GM12878 (cell line): ENCODE results near the gene PLEKHO1. TPM values are rescaled to one million over a fixed set of nuclear protein-coding genes. Genes with fewer than 3 reads are reported as not detected.

ENCODE experiments used
- CTCF ChIP-seq, 3 experiments: IDR thresholded peaks in 2 of 3; conservative IDR thresholded peaks in 1 of 3; 2 replicates each; pipeline ENCODE4 v1.5.1; 2011; ENCODE audit warnings: low read depth in 3 of 3, low read length in 3 of 3, mild to moderate bottlenecking in 3 of 3, control low read depth in 2 of 3, moderate library complexity in 2 of 3, inconsistent platforms in 1 of 3, mixed read lengths in 1 of 3; ENCODE audit not compliant: control insufficient read depth in 2 of 3, insufficient read depth in 1 of 3; ENCODE audit errors: extremely low read depth in 1 of 3
- FOXK2 ChIP-seq: fragments of 450-650 bp; IDR thresholded peaks from 2 replicates; pipeline ENCODE4 v1.6.1; 2017; ENCODE audit warnings: mild to moderate bottlenecking, moderate library complexity
- FOXM1 ChIP-seq: IDR thresholded peaks from 2 replicates; pipeline ENCODE4 v1.6.1; 2012; ENCODE audit warnings: low read depth, mild to moderate bottlenecking, inconsistent platforms, low read length, moderate library complexity
- HCFC1 ChIP-seq: fragments of 150-350 bp; IDR thresholded peaks from 2 replicates; pipeline ENCODE4 v1.6.1; 2014; ENCODE audit warnings: low read length
- MEF2A ChIP-seq: IDR thresholded peaks from 2 replicates; pipeline ENCODE4 v1.6.1; 2011; ENCODE audit warnings: low read depth, mild to moderate bottlenecking, low read length, moderate library complexity; ENCODE audit not compliant: insufficient read depth
- SIN3A ChIP-seq: IDR thresholded peaks from 2 replicates; pipeline ENCODE4 v1.6.1; 2012; ENCODE audit warnings: low read depth, low read length, improper control_type of control experiment
- TCF12 ChIP-seq: IDR thresholded peaks from 2 replicates; pipeline ENCODE4 v1.6.1; 2011; ENCODE audit warnings: low read depth, mild to moderate bottlenecking, low read length
- ZBTB11 ChIP-seq: fragments of 450-650 bp; formaldehyde crosslinking; IDR thresholded peaks from 2 replicates; pipeline ENCODE4 v1.5.0; 2022; ENCODE audit warnings: mild to moderate bottlenecking, missing genetic modification characterization
- ZNF217 ChIP-seq: fragments of 450-650 bp; IDR thresholded peaks from 2 replicates; pipeline ENCODE4 v1.6.1; 2017; ENCODE audit warnings: antibody characterized with exemption, mild to moderate bottlenecking
- polyA plus RNA-seq, 11 experiments: library from polyadenylated mRNA; depleted of rRNA in 4 of 11; unstranded in 6 of 11; stranded (reverse) in 5 of 11; fragments of >200 nt; fragmentation: Nextera tagmentation in 4 of 11; fragmentation: Illumina TruSeq in 1 of 11; extraction: Ambion mirVana in 4 of 11; extraction: Trizol in 1 of 11; gene quantifications; 1 replicate in 1 of 11; 2 replicates in 10 of 11; pipeline versions ENCODE4 v1.2.1 to v1.2.3, GENCODE V29; 2011 to 2016; ENCODE audit warnings: inconsistent platforms in 2 of 11, missing spikeins in 2 of 11, low read depth in 1 of 11
- total RNA-seq, 4 experiments: library from RNA; depleted of rRNA in 3 of 4; stranded (reverse); fragments of >200 nt in 3 of 4; fragmentation: Illumina TruSeq in 1 of 4; extraction: Trizol in 1 of 4; gene quantifications; 2 replicates each; pipeline versions ENCODE4 v1.2.1 to v1.2.3, GENCODE V29; 2013 to 2021

The PLEKHO1 gene
- total and polyA plus RNA-seq, 10 of the 15 experiments (the other 5 are each of a cell fraction or from before 2014, with no cell fraction given), result 5.3 to 184 (median 88.8) TPM

- TF ChIP-seq CTCF (IDR thresholded peaks at IDR 0.05 in 2 of 3, conservative IDR thresholded peaks at IDR 0.05 in 1 of 3; ENCODE audit: control insufficient read depth in 2 of 3, extremely low read depth in 1 of 3, insufficient read depth in 1 of 3, low read depth in 3 of 3, low read length in 3 of 3) (peak; percentile 85 to 88 (median 86)), HCFC1 (no peak), ZNF217 (peak; percentile 29; the same call in 1 of the 2 replicates), SIN3A (0 out of 2 replicates have a peak, but pooled peaks have one; percentile 29), FOXK2 (no peak), FOXM1 (no peak), MEF2A (no peak), ZBTB11 (CRISPR knock-in tag) (no peak), TCF12 (no peak)
- TF ChIP-seq, all 136 proteins: peak for 18
These were observed 16.2 kb downstream of the PLEKHO1 start (continued) for GRCh38 chr1:150165622-150166612.
